GM21447 (cell line): ENCODE measurements around the gene ZFP28.
A peak's percentile ranks its signal among the peaks of the same experiment; 100 is the strongest.

Experiments used
- ATAC-seq: cut with Tn5 transposase; IDR thresholded peaks from one replicate; pipeline ENCODE4 v1.9.1; 2021; ENCODE audit not compliant: unreplicated experiment

Gene ZFP28

GRCh38 chr19:56538761-56539263 is at the start of gene ZFP28:
Gene ZFP28, plus strand, starts transcription at chr19:56538948. Its CDS starts 71 bp downstream, at chr19:56539019.
- peak; percentile 29 for ATAC-seq

- ATAC-seq = no peak
Measured at GRCh38 chr19:56491399-56491798, 47.3 kb upstream of the ZFP28 start.

DNA sequence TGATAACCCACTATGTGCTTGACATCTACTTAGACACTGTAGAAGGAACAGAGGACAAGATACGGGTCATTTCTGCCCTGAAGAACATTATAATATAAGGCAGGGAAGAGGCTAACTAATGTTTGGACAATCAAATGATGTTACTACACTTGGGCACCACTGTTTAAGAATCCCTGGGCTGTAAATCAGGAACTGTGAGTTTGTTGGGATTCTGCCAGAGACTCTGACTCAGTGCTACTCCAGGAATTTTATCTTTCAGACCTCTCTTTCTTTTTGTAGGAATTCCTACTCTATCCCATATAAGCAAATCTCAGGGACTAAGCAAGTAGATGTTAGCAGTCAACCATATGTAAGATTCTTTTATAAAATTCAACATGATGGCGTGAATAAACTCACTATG is 34.2 kb upstream of the ZFP28 start:
- ATAC-seq = no peak

DNA sequence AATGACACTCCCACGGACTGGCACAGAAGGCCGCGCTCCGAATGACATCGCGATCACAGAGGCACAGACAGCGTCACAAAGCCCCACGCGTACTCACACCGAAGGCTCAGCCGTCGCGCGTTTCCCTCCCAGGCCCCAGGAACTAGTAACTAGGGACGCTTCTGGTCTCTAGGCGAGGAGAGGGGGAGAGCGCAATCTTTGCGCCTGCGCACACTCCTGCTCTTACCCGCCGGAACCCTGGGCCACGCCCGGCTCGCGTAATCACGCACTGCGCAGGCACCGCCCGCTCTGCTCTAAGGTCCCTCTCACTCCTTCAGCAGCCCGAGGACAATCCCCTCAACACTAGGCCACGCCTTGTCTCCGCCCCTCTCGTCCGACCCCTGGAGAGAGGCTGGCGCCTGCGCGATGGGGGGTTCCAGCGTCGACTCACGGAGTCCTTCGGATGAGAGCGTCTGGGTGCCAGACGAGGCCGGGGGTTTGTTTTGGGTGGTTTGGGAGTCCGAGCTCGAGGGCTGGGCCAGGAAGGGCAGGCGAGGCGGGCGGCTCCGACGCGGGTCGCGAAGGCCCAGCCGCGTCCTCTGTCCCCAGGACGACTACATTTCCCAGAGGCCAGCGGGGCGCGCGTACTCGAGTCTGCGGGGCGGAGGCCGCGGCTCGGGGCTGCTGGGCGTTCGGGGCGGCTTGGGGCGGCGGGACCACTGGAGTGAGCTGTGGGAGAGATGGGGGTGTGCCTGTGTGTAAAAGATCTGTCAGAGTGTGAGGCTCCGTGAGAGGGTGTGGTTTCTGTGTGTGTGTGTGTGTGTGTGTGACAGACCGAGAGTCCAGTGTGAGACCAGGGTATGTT is 31.1 kb upstream of the ZFP28 start, which contains the start of gene ZNF471:
TSS of gene ZNF471 (plus strand) at position 410 of the 844 bp plus-strand sequence. CDS start 3,717 bp downstream, outside the sequence.
- ATAC-seq = no peak

DNA sequence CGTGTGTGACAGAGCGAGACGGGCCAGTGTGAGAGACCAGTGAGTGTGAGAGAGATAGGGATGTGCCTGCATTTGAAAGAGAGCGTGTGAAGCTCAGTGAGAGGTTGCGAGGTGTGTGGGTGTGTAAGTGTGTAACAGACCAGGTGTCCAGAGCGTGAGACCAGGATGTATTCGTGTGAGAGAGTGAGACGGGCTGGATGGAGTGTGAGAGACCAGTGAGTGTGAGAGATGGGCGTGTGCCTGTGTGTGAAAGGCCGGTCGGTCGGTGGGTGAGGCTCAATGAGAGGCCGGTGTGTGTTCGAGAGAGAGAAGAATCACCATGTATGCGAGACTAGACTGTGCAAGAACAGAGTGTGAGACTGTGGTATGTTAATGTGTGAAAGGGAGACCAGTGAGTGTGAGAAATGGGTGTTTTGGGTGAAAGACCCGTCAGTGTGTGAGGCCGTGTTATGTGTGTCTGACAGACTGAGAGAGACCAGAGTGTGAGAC is 30.4 kb upstream of the ZFP28 start:
- no peak for ATAC-seq

DNA sequence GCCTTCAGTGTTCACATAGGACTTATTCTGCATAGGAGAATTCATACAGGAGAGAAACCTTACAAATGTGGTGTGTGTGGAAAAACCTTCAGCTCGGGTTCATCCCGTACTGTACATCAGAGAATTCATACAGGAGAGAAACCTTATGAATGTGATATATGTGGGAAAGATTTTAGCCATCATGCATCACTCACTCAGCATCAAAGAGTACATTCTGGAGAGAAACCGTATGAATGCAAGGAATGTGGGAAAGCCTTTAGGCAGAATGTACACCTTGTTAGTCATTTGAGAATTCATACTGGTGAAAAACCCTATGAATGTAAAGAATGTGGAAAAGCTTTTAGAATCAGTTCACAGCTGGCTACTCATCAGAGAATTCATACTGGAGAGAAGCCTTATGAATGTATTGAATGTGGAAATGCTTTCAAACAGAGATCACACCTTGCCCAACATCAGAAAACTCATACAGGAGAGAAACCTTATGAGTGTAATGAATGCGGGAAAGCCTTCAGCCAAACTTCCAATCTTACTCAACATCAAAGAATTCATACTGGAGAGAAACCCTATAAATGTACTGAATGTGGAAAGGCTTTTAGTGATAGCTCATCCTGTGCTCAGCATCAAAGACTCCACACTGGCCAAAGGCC is 13.4 kb upstream of the ZFP28 start:
- no peak for ATAC-seq

DNA sequence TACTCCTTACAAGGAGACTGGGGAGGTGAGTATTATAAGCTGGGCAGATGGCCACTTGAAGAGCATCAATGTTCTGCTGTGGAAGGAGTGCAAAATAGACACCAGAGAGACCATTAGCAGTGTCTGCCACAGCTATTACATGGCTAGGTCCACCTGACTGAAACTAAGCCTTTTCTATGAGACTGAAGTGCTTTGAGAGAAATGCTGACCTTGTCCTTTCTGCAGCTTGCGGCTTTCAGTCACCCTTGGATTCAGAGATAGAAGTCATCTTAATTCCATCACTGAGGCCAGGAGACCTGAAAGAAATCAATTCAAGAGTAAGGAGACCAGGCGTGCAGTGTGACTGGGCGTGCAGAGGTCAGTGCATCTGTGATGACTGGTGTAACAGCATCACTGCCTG is 1.3 kb upstream of the ZFP28 start:
- no peak for ATAC-seq

DNA sequence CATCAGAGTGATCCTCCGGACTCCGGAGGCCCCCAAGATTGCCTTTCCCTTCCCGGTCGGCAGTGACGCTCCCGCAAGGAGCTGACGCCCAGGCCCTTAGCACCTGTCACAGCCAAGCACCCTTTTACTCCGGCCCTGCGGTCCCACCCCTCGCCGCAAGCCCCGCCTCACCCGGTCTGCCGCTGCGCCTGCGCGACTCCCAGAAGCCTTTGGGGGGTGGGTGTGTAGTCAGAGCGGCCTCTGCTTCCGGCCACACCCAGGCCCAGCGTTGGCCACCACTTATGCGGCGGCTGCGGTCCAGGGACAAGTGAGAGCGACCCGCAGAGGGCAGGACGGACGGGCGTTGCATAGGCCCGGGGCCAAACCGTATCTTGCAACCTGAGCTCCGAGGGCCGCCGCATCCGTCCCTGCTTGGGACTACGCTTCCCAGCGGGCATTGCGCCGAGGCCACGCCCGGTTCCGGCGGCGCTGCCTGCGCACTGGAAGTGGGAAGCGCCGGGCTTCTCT is 441 bp upstream of the ZFP28 start:
- ATAC-seq = peak; percentile 65

- no peak for ATAC-seq
Measured at GRCh38 chr19:56543776-56544175, 5.0 kb downstream of the ZFP28 start.

DNA sequence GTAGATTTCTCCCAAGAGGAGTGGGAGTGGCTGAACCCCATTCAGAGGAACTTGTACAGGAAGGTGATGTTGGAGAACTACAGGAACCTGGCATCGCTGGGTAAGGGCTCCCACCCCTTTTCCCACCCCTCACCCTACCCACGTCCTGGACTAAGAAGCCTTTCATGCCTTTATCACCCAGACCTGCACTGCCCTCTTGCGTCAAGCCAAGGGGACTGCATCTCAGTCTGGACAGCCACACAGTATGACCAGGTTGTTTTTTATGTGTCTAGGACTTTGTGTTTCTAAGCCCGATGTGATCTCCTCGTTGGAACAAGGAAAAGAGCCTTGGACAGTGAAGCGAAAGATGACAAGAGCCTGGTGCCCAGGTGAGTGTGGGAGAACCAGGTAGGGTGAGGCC is 8.8 kb downstream of the ZFP28 start:
- ATAC-seq = no peak

GRCh38 chr19:56554272-56554869 is 15.6 kb downstream of the ZFP28 start:
- ATAC-seq = no peak

DNA sequence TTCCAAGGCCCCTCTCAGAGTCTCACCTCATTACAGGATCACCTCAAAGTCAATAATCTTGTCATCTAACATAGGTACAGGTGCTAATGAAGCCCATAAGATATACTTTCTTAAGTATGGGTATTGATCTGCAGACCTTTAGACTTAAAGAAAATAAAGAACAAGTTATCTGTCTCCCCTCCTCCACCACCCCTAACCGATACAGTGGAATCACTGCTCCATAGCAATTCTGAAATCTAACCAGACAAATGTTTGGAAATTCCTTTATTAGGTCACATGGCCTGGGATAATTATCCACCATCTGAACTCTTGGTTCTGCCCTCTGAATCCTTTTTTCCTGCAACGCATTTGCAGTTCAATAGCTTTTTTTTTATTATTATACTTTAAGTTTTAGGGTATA is 24.0 kb downstream of the ZFP28 start:
- no peak for ATAC-seq

DNA sequence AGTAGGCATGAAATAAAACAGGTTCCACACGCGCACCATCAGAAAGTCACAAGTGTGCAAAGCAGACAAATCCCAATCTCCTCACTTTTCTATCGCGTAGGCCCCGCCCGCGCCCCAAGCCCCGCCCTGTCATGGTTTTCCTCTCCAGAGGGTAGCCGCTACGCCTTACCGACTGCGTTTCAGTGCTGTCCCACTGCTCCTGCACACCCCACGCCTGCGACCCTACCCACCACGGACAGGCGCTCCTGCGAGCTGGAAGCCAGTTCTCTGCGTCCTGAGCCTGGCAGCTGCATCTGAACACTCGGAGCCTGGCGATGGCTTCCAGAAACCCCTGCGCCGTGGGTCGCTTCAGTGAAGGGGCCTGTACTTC is 28.1 kb downstream of the ZFP28 start:
- ATAC-seq = peak; percentile 39

DNA sequence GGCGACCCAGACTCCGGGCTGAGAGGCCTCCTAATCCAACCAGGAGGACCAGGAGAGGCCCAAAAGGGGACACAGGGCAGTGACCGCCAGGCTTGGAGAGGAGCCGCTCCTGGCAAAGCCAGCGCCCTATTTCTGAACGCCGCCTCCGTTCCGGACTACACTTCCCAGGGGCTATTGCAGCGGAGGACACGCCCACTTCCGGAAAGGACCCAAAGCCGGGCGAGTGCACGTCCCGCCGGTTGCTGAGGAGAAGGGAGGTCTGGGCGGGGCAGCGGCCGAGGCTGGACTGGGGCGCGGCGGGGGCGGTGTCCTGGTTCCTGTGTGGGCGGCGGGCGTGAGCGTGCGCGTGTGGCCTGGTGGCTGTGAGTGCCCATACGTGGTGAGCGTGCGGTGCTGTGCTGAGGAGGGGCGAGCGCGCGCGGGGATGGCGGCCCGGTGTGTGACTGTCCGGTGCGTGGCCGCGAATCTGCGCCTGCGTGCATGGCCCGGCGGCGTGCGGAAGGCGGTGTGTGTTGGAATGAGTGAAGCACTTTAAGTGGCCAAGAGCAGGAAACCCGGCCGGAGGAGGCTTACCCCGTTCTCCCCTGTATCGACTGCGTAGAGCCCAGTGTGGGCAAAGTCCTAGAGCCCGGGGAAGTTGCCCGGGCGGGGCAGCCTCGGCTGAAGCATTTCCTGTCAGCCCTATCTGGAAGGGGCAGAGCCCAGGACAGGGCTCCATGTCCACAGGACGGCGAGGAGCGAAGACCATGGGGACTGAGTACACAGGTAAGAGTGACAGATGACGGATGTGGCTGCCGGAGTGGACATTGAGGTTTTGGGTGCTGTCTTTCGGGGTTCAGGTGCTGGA is 28.7 kb downstream of the ZFP28 start, which contains the start of gene ZNF470:
TSS of gene ZNF470 (plus strand) at position 195 of the 847 bp plus-strand sequence. CDS start 2,844 bp downstream, outside the sequence.
- ATAC-seq = peak; percentile 95

DNA sequence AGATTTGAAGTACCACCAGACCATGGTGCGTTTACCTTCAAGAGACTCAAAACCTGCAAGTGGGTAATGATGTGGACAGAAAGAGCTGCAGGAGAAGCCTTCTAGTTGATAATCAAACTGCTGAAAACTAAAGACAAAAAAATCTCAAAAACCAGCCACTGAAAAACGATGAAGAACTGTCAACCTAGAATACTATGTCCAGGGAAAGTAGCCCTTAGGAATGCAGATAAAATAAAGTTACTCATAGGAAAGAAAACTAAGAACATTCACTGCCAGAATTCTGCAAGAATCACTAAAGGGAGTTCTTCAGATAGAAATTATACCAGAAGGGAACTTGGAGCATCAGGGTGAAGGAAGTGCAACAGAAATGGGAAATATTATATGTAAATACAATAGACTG is 33.8 kb downstream of the ZFP28 start:
- ATAC-seq = no peak

DNA sequence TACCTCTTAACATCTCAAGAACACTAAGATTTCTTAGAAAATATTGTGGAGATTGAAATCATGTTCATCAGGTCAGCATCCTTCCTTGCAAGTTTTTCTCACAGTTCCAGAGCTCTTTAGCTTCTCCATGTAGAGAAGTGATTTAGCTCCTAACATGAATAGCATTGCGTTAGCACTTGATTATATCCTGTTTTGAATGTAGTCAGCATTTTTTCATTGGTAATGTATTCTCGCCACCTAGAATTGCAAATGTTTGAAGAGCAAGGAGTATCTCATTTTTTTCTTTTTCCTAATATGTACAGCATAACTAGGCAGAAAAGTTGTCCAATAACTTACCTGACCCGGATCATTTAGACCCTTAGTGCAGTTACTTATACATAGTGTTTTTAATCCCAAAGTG is 35.2 kb downstream of the ZFP28 start:
- ATAC-seq = no peak

DNA sequence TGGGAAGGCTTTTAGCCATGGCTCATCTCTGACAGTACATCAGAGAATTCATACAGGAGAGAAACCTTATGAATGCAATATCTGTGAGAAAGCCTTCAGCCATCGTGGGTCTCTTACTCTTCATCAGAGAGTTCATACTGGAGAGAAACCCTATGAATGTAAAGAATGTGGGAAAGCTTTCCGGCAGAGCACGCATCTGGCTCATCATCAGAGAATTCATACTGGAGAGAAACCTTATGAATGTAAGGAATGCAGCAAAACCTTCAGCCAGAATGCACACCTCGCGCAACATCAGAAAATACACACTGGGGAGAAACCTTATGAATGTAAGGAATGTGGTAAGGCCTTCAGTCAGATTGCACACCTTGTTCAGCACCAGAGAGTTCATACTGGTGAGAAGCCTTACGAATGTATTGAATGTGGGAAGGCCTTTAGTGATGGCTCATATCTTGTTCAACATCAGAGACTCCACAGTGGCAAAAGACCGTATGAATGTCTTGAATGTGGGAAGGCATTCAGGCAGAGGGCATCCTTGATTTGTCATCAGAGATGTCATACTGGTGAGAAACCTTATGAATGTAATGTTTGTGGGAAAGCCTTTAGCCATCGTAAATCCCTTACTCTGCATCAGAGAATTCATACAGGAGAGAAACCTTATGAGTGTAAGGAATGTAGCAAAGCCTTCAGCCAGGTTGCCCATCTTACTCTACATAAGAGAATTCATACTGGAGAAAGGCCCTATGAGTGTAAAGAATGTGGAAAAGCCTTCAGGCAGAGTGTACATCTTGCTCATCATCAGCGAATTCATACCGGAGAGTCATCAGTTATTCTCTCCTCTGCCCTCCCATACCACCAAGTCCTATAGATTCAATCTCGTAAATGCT is 39.2 kb downstream of the ZFP28 start:
- no peak for ATAC-seq

- no peak for ATAC-seq
Measured at GRCh38 chr19:56594446-56594782, 55.7 kb downstream of the ZFP28 start.

DNA sequence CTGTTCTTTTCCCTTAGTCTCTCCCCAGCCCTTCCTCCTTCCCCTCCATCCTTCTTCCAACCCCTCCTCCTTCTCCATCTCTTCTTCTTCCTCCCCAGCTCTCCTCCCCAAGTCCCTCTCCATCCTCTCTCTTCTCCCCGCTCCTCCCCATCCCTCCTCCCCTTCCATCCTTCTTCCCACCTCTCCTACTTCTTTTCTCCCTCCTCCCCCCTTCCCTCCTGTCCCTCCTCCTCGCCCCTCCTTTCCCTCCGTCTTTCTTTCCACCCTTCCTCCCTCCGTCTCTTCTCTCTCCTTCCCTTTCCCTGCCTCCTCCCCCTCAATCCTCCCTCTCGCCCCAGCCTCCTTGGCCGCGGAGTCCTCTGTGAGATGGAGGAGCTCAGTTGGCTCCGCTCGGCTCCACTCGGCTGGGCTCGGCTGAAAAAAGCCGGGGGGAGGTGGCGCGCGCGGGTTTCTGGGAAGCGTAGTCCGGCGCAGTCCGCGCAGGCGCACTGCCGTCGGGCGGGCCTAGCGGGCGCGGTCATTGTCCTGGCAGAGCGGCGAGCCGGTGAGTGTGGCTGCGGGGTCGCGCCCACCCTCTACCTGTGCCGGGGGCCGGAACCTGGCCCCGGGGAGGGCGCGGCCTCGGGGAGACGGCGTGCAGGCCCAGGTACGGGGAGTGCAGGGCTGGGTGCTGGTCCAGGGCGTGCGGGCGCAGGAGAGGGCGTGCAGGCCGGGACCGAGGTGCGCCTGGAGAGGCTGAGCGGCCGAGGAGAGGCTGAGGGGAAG is 56.2 kb downstream of the ZFP28 start, which contains the start of gene ZNF71:
TSS of gene ZNF71 (plus strand) at position 520 of the 765 bp plus-strand sequence. CDS start 6,257 bp downstream, outside the sequence.
- peak; percentile 93 for ATAC-seq
